ENCODE data around the gene FRY.

FRY gene

GRCh38 chr13:32178763-32179162 lies 147.2 kb downstream of the FRY start:
- no peak for DNase-seq

GRCh38 chr13:32179708-32180107 lies 148.1 kb downstream of the FRY start:
- DNase-seq, result no peak

- no peak for DNase-seq
Observed at GRCh38 chr13:32187651-32188050, 156.1 kb downstream of the FRY start.

- no peak for DNase-seq
Observed at GRCh38 chr13:32191452-32191998, 160.0 kb downstream of the FRY start.

GRCh38 chr13:32195713-32196112 lies 164.1 kb downstream of the FRY start:
- DNase-seq, result no peak

- DNase-seq, result no peak
Observed at GRCh38 chr13:32199168-32199567, 167.6 kb downstream of the FRY start.

- DNase-seq, result no peak
Observed at GRCh38 chr13:32200741-32201140, 169.2 kb downstream of the FRY start.

GRCh38 chr13:32201809-32202208 lies 170.2 kb downstream of the FRY start:
- no peak for DNase-seq

GRCh38 chr13:32202268-32202667 lies 170.7 kb downstream of the FRY start:
- no peak for DNase-seq

GRCh38 chr13:32203221-32203620 lies 171.6 kb downstream of the FRY start:
- no peak for DNase-seq

GRCh38 chr13:32203736-32204135 lies 172.2 kb downstream of the FRY start:
- DNase-seq, result no peak

- DNase-seq, result no peak
Observed at GRCh38 chr13:32205431-32206096, 174.0 kb downstream of the FRY start.

GRCh38 chr13:32206097-32206740 lies 174.6 kb downstream of the FRY start:
- no peak for DNase-seq

GRCh38 chr13:32208860-32209259 lies 177.3 kb downstream of the FRY start:
- no peak for DNase-seq

- no peak for DNase-seq
Observed at GRCh38 chr13:32209652-32210051, 178.1 kb downstream of the FRY start.

- no peak for DNase-seq
Observed at GRCh38 chr13:32210101-32210500, 178.5 kb downstream of the FRY start.

GRCh38 chr13:32211813-32212212 lies 180.2 kb downstream of the FRY start:
- no peak for DNase-seq

GRCh38 chr13:32212421-32212820 lies 180.8 kb downstream of the FRY start:
- DNase-seq, result no peak

GRCh38 chr13:32213626-32214025 lies 182.1 kb downstream of the FRY start:
- DNase-seq, result no peak

GRCh38 chr13:32214071-32214470 lies 182.5 kb downstream of the FRY start:
- no peak for DNase-seq

- DNase-seq, result no peak
Observed at GRCh38 chr13:32216281-32216680, 184.7 kb downstream of the FRY start.

- DNase-seq, result no peak
Observed at GRCh38 chr13:32222046-32222676, 190.6 kb downstream of the FRY start.

- no peak for DNase-seq
Observed at GRCh38 chr13:32224916-32225315, 193.3 kb downstream of the FRY start.

GRCh38 chr13:32225481-32225931 lies 193.9 kb downstream of the FRY start:
- no peak for DNase-seq
